Cardiac septum (tissue), 1 donor: ENCODE results near the gene EPHA6. TPM values are rescaled to one million over a fixed set of nuclear protein-coding genes. Genes with fewer than 3 reads are reported as not detected.

Experiments used
- DNase-seq: peaks from one replicate; pipeline ENCODE4 v3.0.0-alpha.2; 2020; ENCODE audit warnings: low spot score
- intact Hi-C: fragments of 100-400 bp; cut with DNase I; formaldehyde crosslinking; loops from one replicate; pipeline ENCODE4 v1.14.0; 2022
- long read RNA-seq: library from polyadenylated mRNA; unstranded; transcript quantifications from one replicate; pipeline ENCODE4 v2.0.0, GENCODE V29; 2021
- total RNA-seq: library from RNA; stranded (reverse); fragmentation: NEBNext Ultra II Directional; extraction: Animal tissue kit (Norgen Biotek cat#: 25700); gene quantifications from one replicate; pipeline ENCODE4 v1.2.1, GENCODE V29; 2021
- donor health status: DM: no; HTN: no; CAD: no.

Gene EPHA6
- 0.24 TPM for total RNA-seq
- long read RNA-seq, result 0 reads

DNA sequence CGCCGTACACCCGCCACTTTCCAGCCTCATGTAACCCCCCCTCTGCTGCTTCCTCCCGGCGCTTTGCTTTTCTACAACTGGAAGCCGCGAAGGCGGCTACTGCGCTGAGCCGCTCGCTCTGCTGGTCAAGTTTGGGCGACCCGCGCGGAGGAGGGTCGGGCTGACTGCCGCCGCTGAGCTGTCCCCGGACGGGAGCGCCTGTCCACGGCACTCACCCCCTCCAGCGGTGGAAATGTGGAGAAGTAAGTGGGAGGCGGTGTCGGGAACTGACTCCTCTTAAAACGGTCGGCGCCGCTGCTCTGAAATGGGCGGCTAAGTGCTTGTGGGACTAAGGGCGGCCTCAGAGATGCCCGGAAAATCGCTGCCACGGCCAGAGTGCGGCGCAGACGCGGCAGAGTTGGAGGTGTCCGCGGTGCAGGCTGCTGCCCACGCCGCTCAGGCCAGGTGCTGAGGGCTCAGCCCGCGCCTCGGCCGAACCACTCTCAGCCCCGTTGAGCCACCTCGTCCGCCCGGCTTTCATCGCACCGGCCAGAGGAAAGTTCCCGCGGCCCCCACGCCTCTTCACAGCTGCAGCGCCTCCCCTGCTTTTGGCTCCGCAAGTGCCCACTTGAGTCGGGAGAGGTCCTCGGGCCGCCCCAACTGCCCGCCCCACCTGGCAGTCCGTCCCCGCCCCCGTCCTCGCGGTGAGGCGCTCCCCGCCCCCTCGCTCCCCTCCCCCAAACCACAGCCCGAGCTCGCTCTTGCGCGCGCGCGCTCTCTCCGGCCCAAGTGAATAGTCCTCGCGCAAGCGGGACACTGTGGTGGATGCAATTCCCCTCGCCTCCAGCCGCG is at the start of gene EPHA6:
TSS of gene EPHA6 (plus strand) at position 775 of the 831 bp plus-strand sequence.
- no peak for DNase-seq
- intact Hi-C loops, result no loop called here

DNA sequence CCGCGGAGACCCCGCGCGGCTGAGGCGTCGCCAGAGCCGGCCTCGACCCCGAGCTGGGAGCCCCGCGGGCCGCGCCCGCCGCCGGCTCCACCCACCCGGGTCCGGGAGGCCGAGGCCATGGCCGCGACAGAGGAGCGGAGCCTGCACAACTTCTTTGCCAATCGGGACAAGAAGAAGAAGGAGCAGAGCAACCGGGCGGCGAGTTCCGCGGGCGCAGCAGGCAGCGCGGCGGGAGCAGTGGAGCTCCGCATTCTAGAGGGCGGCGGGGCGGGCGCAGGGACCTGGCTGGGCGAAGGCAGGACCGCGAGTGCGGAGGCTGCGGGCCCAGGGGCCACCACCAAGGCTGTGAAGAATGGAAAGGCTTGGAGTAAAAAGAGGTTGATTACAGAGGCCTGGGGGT is 37.6 kb upstream of the EPHA6 start:
- intact Hi-C loops, result no loop called here
- no peak for DNase-seq

DNA sequence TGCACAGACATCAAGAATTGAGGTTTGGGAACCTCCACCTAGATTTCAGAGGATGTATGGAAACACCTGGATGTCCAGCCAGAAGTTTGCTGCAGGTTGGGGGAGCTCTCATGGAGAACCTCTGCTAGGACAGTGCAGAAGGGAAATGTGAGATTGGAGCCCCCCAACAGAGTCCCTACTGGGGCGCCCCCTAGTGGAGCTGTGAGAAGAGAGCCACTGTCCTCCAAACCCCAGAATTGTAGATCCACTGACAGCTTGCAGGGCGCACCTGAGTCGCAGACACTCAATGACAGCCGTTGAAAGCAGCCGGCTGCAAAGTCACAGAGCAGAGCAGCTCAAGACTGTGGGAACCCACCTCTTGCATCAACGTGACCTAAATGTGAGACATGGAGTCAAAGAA is 34.6 kb upstream of the EPHA6 start:
- no peak for DNase-seq
- intact Hi-C loops, result no loop called here

DNA sequence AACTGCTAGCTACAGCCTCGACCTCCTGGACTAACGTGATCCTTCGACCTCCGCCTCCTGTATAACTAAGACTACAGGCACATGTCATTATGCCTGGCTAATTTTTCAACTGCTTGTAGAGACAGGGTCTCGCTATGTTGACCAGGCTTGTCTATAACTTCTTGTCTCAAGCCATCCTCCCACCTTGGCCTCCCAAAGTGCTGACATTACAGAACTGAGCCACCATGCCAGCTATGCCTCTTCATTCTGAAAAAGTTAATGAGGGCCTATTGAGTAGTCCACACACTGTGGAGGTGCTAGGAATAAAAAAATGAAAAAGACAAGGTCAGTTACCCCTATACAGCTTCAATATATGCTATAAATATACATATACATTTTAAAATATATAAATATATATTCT is 18.3 kb upstream of the EPHA6 start:
- intact Hi-C loops, result no loop called here
- DNase-seq, result no peak

DNA sequence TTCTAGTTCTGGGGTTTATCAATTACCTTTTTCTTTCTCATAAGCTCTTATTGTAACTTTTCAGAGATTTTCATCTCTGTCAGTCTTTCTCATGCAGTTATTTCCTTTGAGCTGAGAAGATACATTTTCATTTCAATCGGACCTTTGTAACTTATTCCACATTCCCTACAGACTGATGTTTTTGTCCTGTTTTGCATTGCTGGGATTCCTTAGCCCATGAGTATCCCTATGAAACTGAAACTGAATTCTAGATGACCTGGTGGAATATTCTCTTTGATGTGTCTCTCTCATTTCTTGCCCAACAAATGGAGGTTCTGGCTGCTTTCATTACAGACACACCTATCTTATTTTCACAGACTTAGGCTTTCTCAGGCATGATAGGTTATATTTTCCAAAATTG is 10.5 kb upstream of the EPHA6 start:
- no peak for DNase-seq
- intact Hi-C loops, result no loop called here

DNA sequence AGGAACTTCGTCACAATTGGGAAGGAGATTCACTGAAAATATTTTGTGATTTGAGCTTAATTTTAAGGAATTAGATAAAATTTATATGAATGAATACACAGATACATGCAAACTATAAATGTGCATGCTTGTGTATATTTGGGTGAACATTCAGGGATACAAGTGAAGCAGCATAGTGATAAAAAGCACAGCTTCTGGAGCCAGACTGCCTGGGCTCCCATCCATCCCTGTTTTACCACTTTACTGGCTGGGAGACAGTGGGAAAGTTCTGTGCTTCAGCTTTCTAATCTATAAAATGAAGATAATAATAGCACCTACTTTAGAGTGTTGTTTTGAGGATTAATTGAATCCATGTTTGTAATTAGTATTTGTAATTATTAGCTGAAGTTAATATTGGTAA is 8.1 kb upstream of the EPHA6 start:
- DNase-seq, result no peak
- intact Hi-C loops, result no loop called here

DNA sequence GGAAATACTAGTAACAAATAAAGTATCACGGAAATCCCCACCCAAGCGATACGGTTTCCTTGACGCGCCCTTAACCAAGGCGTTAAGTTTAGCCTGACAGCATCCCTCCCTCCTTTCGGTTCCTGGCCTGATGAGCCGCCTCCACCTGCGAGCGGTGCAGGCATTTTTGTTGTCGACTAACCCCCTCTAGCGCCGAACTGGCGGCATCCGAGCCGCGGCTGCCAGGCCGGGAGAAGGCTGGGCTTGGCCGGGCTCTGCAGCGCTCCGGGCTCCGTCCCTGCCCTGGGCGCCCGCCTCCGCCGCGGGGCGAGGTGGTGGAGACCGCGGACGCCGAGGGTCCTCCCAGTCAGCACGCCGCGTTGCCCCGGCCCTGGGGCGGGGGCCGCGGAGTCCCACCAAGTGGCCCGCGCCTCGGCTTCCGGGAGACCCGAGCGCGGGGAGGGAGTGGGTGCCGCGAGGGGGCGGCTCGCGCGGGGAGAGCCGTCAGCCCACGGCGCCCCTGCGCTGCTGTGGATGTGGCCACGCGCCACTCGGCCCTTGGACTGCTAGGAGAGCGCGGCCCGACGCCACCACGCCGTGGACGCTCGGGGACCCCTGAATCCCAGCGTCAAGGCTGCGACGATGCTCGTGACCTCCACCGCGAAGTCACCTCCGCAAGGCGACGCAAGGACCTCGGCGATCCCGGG is 1.1 kb upstream of the EPHA6 start:
- DNase-seq, result no peak
- intact Hi-C loops, result no loop called here

DNA sequence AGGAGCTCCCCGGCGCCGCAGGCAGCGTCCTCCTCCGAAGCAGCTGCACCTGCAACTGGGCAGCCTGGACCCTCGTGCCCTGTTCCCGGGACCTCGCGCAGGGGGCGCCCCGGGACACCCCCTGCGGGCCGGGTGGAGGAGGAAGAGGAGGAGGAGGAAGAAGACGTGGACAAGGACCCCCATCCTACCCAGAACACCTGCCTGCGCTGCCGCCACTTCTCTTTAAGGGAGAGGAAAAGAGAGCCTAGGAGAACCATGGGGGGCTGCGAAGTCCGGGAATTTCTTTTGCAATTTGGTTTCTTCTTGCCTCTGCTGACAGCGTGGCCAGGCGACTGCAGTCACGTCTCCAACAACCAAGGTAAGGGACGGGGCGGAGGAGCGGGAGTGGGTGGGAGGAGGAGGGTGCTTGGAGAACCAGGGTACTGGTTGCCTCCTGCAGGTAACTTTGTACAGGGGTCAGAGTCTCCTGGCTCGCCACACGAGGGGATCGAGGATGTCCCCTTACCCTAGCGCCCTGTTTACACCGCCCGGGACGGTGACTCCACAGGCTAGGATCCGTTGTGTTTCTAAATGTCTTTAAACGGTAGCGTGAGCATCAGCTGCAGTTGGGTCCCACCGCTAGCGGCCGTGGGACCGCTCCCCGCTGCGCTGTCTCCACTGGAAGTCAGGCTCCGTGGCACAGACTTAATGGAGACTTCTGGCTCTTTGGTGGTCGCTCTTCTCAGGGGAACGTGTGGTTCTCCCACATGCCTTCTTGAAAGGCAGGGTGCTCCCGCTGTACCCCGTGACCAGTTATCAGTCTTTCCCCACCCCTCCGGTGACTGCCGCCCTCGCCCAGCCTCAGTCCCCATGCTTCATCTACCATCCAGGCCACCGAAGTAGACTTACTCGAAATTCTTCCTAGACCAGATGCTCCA is 515 bp downstream of the EPHA6 start:
- intact Hi-C loops, result no loop called here
- DNase-seq, result no peak

DNA sequence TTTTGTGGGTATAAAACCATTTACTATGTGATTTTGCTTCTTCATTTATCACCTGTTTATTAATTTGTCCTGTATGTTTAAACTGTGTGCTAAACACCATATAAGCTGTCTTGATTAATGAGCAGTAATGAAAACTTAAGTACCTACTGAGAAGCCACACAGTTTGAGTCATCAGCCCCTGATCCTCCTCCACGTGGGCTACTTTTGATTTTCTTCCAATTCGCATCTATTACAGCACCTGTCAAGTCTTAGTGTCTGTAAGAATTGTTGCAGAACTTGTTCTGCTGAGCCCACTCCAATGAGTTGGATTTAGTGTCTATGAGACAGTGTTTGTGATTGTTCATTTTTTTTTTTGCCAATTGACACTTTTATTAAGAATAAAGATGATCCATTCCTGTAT is 16.8 kb downstream of the EPHA6 start:
- intact Hi-C loops, result no loop called here
- DNase-seq, result no peak

DNA sequence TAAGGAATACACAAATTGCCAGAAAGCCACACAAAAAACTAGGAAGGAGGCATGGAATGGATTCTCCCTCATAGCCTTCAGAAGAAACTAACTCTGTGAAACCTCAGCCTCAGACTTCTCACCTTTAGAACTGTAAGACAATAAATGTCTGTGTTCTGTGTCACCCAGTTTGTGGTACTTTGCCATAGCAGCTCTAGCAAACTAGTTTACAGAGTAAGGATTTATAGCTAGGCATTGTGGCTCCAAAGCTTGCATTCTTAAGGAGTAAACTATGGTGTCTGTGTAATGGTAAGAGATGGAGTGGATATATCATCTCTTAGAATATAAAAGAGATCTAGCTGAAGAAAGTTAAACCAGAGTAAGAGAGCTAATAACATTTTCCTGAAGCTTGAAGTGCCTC is 18.9 kb downstream of the EPHA6 start:
- intact Hi-C loops, result no loop called here
- no peak for DNase-seq

DNA sequence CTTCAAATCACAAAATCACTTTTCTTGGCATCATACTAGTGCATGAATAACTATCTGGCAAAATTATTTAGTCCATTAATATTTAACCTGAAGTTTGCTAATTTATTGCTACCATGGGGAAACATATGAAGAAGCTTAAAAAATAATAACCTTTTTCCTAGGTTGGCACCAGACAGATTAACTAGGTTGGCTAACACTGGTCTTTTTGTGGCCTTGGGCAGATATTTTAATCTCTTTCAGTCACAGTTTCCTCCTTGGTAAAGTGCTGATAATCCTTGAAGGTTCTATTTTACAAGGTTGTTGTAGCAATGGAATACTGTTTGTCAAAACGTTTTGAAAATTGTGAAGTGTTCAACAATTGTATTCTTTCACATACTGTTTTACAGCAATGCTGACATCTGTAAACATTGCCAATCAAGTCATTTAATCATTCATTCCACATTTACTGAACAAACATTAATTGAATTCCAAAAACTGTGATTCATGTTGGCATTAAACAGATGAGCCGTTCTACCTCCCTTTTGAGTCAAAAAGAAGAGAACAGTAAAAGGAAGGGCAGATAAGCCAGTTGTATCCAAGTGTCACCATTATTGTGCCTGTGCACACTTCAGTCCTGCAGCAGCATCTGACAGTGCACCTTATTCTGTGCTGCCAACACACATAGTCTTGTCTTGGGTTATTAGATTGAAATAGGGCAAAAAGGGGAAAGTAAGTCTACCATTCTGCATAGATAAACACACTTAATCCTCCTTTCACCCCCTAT is 21.9 kb downstream of the EPHA6 start:
- intact Hi-C loops, result no loop called here

DNA sequence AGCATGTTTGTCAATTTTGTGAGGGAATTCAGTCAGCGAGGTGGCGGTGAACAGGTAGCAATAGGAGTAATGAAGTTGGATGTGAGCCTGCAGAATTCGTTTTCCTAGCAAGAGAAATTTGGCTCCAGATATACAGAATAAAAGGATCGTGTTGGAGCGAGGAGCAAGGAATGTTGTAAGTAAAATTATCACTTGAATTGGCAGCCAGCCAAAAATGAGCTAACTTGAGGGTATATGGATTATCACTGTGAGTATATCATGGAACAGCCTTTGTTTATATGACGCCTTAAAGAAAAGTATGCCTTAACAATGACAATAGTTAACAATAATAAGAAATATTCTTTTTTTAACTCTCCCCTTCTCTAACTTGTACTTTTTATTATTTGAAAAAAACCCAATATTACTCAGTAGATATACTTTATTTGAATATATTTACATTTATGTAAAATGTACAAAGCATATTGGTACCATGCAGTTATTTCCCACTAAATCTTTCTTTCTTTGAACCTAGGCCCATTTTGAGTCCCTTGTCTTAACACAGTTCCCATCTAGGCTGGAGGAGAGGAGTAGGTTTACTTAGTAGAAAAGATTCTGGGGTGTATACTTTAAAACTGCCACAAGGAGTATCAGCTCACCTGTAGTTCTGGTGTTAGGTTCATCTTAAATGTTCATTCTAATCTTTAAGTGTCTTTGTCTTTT is 29.3 kb downstream of the EPHA6 start:
- DNase-seq, result no peak
- intact Hi-C loops, result no loop called here

More for the DNA sequence above, 21.9 kb downstream of the EPHA6 start:
- DNase-seq, result no peak

DNA sequence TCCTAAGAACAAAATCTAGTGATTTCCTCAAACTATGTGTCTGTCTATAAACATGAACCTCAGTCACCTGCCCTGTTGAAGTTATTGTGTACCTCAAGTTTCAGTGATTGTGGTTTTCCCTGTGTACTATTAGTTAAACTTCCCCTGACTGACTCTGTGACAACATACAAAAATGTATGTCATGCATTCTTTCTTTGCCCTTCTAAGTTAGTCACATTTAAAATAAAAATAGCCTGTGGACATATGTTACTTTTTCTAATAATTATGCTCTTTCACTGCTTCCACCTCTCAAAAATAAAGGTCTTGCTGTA is 29.8 kb downstream of the EPHA6 start:
- intact Hi-C loops, result no loop called here
- DNase-seq, result no peak

DNA sequence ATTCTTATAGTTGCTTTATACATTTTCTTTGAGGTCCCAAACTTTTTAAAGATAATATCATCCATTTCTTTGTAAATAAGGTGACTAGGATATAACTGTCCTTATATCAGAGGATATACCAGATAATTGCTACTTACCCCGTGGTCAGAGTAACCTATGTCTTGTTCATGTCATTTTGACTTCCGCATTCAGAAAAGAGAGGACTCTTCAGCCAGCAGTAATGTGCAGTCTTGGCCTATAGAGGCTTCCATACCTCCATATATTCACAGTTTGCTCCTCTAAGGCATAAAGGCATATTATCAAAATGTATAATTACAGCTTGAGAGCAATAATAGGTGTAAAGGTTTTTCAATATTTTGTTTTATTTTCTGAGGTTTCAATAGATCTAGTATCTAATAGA is 38.5 kb downstream of the EPHA6 start:
- no peak for DNase-seq

DNA sequence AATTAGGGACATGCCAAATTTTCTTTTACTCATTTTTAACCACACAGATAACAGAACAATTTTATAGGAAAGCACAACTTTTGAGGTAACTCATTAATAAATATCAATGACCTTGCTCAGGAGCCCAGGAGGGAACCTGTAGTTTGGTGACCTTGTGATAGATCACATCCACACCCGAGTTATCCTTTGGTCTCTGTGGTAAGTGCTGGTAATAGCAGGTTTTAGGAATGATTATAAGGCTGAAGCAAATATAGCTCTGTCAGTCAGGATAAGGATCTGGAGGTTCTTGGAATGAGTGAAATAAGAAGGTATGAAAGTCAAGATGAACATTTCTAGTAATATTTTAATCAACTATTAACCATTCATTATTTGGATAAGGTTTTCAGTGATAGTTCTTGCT is 46.5 kb downstream of the EPHA6 start:
- intact Hi-C loops, result loop anchor here (5.0 kb wide), 1 partner anchor 861 kb away; no protein-coding TSS in a partner anchor

More for the DNA sequence above, 38.5 kb downstream of the EPHA6 start:
- intact Hi-C loops, result no loop called here

DNA sequence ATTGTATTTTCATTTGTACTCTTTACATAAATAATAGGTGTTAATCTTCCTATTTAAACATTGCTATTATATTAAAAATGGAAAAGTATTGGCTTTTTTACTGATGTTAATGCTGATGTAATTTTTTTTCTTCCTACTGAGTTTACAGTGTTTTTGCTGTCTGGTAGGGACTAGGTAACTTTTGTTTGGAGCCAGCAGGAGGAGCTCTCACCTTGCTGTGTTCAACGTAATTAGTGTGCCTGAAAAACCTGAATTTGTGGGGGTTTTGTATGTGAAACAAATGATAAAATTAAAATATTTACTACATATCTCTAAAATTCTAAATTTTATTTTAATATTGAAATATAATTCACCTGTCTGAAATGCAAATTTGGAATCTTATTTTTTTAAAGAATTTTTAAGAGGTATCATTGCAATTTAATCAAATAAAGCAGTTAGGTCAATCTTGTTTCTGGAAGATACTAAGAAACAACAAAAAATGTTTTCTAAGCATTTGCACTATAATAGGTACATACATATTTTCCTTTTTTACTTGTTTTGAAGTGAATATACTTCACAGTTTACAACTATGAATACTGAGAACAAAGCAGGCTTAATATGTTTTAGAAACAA is 48.8 kb downstream of the EPHA6 start:
- intact Hi-C loops, result loop anchor here (5.0 kb wide), 1 partner anchor 859 kb away; no protein-coding TSS in a partner anchor
- no peak for DNase-seq

More for the DNA sequence above, 46.5 kb downstream of the EPHA6 start:
- DNase-seq, result no peak

DNA sequence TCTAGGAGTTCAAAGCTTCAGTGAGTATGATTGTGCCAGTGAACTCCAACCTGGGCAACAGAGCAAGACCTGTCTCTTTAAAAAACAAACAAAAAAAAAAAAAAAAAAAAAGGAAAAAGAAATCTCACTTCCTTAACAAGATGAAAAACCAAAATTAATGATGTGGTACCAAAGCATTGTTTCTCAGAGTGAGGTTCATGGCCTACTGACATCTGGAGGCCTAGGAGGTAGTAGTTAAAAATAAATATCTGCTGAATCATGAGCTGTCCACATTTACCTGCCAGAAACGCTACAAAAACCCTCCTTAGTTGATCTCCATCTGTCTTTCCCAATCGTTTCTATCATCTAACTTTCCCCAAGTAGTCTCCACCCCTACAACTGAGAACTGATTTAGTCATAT is 51.2 kb downstream of the EPHA6 start:
- no peak for DNase-seq
- intact Hi-C loops, result loop anchor here (5.0 kb wide), 1 partner anchor 847 kb away; no protein-coding TSS in a partner anchor

DNA sequence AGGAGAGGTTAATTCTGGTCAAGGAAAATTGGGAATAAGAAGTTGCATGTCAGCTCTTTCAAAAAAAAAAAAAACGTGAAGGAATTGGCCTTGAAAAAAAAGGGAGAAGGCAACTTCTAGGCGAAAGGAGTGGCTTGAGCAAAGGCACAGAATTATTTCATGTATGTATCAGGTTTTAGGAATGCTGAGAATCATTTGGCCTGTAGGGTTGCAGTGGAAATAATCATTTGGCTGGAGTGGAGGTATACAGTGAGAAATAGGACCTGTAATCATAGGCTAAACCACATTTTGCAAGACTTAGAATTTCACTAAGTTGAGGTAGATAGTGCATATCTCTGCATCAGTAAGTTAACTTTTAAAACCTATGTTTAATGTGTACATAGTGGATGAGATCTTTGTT is 54.9 kb downstream of the EPHA6 start:
- no peak for DNase-seq
- intact Hi-C loops, result loop anchor here (5.0 kb wide), 1 partner anchor 843 kb away; no protein-coding TSS in a partner anchor
